HepG2 (cell line): ENCODE results near the gene POLA1. TPM values are rescaled to one million over a fixed set of nuclear protein-coding genes. Genes with fewer than 3 reads are reported as not detected.

Experiments
- ARID2 ChIP-seq: sonication (generic); formaldehyde crosslinking; IDR thresholded peaks from 2 replicates; pipeline ENCODE4 v1.8.1; 2022; ENCODE audit warnings: mild to moderate bottlenecking, missing genetic modification reagents, borderline replicate concordance
- ARNT2 ChIP-seq: sonication (generic); formaldehyde crosslinking; IDR thresholded peaks from 2 replicates; pipeline ENCODE4 v1.8.0; 2022; ENCODE audit warnings: mild to moderate bottlenecking, low read depth, missing genetic modification reagents, moderate library complexity
- ATF4 ChIP-seq, 2 experiments: fragments of 450-650 bp in 1 of 2; sonication (generic) in 1 of 2; formaldehyde crosslinking; IDR thresholded peaks; 2 replicates each; pipeline versions ENCODE4 v1.5.0 to v1.8.0; 2020 to 2022; ENCODE audit warnings: mild to moderate bottlenecking in 1 of 2, missing genetic modification reagents in 1 of 2
- BRF2 ChIP-seq: sonication (generic); formaldehyde crosslinking; IDR thresholded peaks from 2 replicates; pipeline ENCODE4 v1.8.1; 2022; ENCODE audit warnings: mild to moderate bottlenecking, missing genetic modification reagents
- DBP ChIP-seq: sonication (generic); formaldehyde crosslinking; IDR thresholded peaks from 2 replicates; pipeline ENCODE4 v1.4.0; 2020; ENCODE audit warnings: missing genetic modification reagents; ENCODE audit errors: not compliant biosample characterization
- GTF2F1 ChIP-seq: fragments of 150-350 bp; IDR thresholded peaks from 2 replicates; pipeline ENCODE4 v1.6.1; 2014; ENCODE audit warnings: low read length
- IRF2 ChIP-seq: IDR thresholded peaks from 2 replicates; pipeline ENCODE4 v1.6.1; 2018; ENCODE audit warnings: missing genetic modification reagents, missing compliant biosample characterization
- JARID2 ChIP-seq: sonication (generic); formaldehyde crosslinking; IDR thresholded peaks from 2 replicates; pipeline ENCODE4 v1.8.1; 2023; ENCODE audit warnings: missing genetic modification reagents, inconsistent platforms; ENCODE audit not compliant: insufficient replicate concordance
- MAF1 ChIP-seq: sonication (generic); formaldehyde crosslinking; IDR thresholded peaks from 2 replicates; pipeline ENCODE4 v1.5.0; 2020; ENCODE audit warnings: missing genetic modification reagents, borderline replicate concordance
- MAFF ChIP-seq: IDR thresholded peaks from 2 replicates; pipeline ENCODE4 v1.6.1; 2011; ENCODE audit warnings: low read depth, low read length, improper control_type of control experiment
- NFE2 ChIP-seq: sonication (generic); formaldehyde crosslinking; IDR thresholded peaks from 2 replicates; pipeline ENCODE4 v1.4.0; 2020; ENCODE audit warnings: missing genetic modification reagents
- POGZ ChIP-seq: sonication (generic); formaldehyde crosslinking; IDR thresholded peaks from 2 replicates; pipeline ENCODE4 v1.4.0; 2020; ENCODE audit warnings: mild to moderate bottlenecking, missing genetic modification reagents
- POLR2A ChIP-seq, 2 experiments: IDR thresholded peaks; 2 replicates each; pipeline ENCODE4 v1.6.1; 2011; ENCODE audit warnings: low read depth in 2 of 2, low read length in 2 of 2, mild to moderate bottlenecking in 1 of 2, moderate library complexity in 1 of 2; ENCODE audit not compliant: insufficient read depth in 1 of 2
- RFX3 ChIP-seq: IDR thresholded peaks from 2 replicates; pipeline ENCODE4 v1.6.1; 2016; ENCODE audit warnings: missing biosample characterization, missing genetic modification reagents
- RFX5 ChIP-seq: IDR thresholded peaks from 2 replicates; pipeline ENCODE4 v1.6.1; 2011; ENCODE audit warnings: low read depth, low read length, improper control_type of control experiment
- SAP130 ChIP-seq: IDR thresholded peaks from 2 replicates; pipeline ENCODE4 v1.6.1; 2016; ENCODE audit warnings: low read depth
- SP1 ChIP-seq, 2 experiments: fragments of 450-650 bp in 1 of 2; sonication (generic) in 1 of 2; formaldehyde crosslinking in 1 of 2; IDR thresholded peaks; 2 replicates each; pipeline versions ENCODE4 v1.4.0 to v1.6.1; 2016 to 2020; ENCODE audit warnings: missing genetic modification reagents in 1 of 2
- SSRP1 ChIP-seq: IDR thresholded peaks from 2 replicates; pipeline ENCODE4 v1.6.1; 2016; ENCODE audit warnings: control low read depth
- TCF7 ChIP-seq: sonication (generic); IDR thresholded peaks from 2 replicates; pipeline ENCODE4 v1.6.1; 2016; ENCODE audit warnings: antibody characterized with exemption, low read depth
- TEAD3 ChIP-seq: optimal IDR thresholded peaks from 2 replicates; pipeline ENCODE3; 2016; ENCODE audit warnings: borderline replicate concordance
- WIZ ChIP-seq: sonication (generic); formaldehyde crosslinking; IDR thresholded peaks from 2 replicates; pipeline ENCODE4 v1.5.1; 2020; ENCODE audit warnings: mild to moderate bottlenecking, missing genetic modification reagents
- ZBTB38 ChIP-seq: sonication (generic); formaldehyde crosslinking; IDR thresholded peaks from 2 replicates; pipeline ENCODE4 v1.5.1; 2020; ENCODE audit warnings: mild to moderate bottlenecking, missing genetic modification reagents
- ZFY ChIP-seq: sonication (generic); formaldehyde crosslinking; IDR thresholded peaks from 2 replicates; pipeline ENCODE4 v1.4.0; 2020; ENCODE audit warnings: missing genetic modification reagents
- ZNF207 ChIP-seq: fragments of 450-650 bp; IDR thresholded peaks from 2 replicates; pipeline ENCODE4 v1.6.1; 2016; ENCODE audit warnings: antibody characterized with exemption, borderline replicate concordance
- ZNF333 ChIP-seq: sonication (generic); formaldehyde crosslinking; IDR thresholded peaks from 2 replicates; pipeline ENCODE4 v1.4.0; 2020; ENCODE audit warnings: mild to moderate bottlenecking, missing genetic modification reagents, borderline replicate concordance
- ZNF547 ChIP-seq: sonication (generic); formaldehyde crosslinking; IDR thresholded peaks from 2 replicates; pipeline ENCODE4 v1.5.1; 2020; ENCODE audit warnings: mild to moderate bottlenecking, missing genetic modification reagents
- ZNF737 ChIP-seq: sonication (generic); formaldehyde crosslinking; IDR thresholded peaks from 2 replicates; pipeline ENCODE4 v1.5.0; 2020; ENCODE audit warnings: missing genetic modification reagents, mild to moderate bottlenecking, borderline replicate concordance
- ZNF784 ChIP-seq: sonication (generic); formaldehyde crosslinking; IDR thresholded peaks from 2 replicates; pipeline ENCODE4 v1.5.1; 2020; ENCODE audit warnings: missing genetic modification reagents, mild to moderate bottlenecking, borderline replicate concordance
- polyA plus RNA-seq, 8 experiments: library from polyadenylated mRNA; depleted of rRNA in 3 of 8; stranded (reverse) in 7 of 8; unstranded in 1 of 8; fragments of >200 nt; fragmentation: Illumina TruSeq in 4 of 8; extraction: Trizol in 4 of 8; gene quantifications; 2 replicates each; pipeline versions ENCODE4 v1.2.1 to v1.2.3, GENCODE V29; 2011 to 2016; ENCODE audit warnings: low read depth in 4 of 8, missing spikeins in 1 of 8, mixed read lengths in 1 of 8; ENCODE audit not compliant: insufficient read depth in 1 of 8
- total RNA-seq, 5 experiments: library from RNA; depleted of rRNA; stranded (reverse); fragments of >200 nt; fragmentation: Illumina TruSeq; extraction: Trizol; gene quantifications; 2 replicates each; pipeline ENCODE4 v1.2.3, GENCODE V29; 2016; ENCODE audit warnings: low read depth in 1 of 5

The POLA1 gene
- total and polyA plus RNA-seq, 2 of the 13 experiments (the other 11 are each of a cell fraction or from before 2014, with no cell fraction given) = 3.3 to 26.5 TPM

GRCh38 chrX:24672701-24673190 is 21.0 kb upstream of the POLA1 start (continued):
- TF ChIP-seq ARNT2 = no peak
- no peak for TF ChIP-seq ARID2 (CRISPR knock-in tag)
- TF ChIP-seq ZNF784 (CRISPR knock-in tag) = no peak
- no peak for TF ChIP-seq ZNF737 (CRISPR knock-in tag)
- TF ChIP-seq ZBTB38 (CRISPR knock-in tag) = no peak
- peak; percentile 43; the same call in 1 of the 2 replicates for TF ChIP-seq ZFY (CRISPR knock-in tag)
- TF ChIP-seq TCF7 = no peak
- TF ChIP-seq IRF2 (CRISPR knock-in tag) = no peak
- no peak for TF ChIP-seq POGZ (CRISPR knock-in tag)
- peak in 1 of 2 experiments; percentile 55; a peak in 2 of 4 replicates for TF ChIP-seq POLR2A (IDR thresholded peaks at IDR 0.05; ENCODE audit: insufficient read depth in 1 of 2, low read depth in 2 of 2, low read length in 2 of 2)
- no peak for TF ChIP-seq NFE2 (CRISPR knock-in tag)
- no peak for TF ChIP-seq MAF1 (CRISPR knock-in tag)
- TF ChIP-seq ZNF333 (CRISPR knock-in tag) = no peak
- no peak for TF ChIP-seq WIZ
- TF ChIP-seq TEAD3 (CRISPR knock-in tag) = peak; percentile 67
- no peak for TF ChIP-seq BRF2 (CRISPR knock-in tag)
- TF ChIP-seq SP1 (IDR thresholded peaks at IDR 0.05) = no peak
- no peak for TF ChIP-seq SP1 (CRISPR knock-in tag; IDR thresholded peaks at IDR 0.05)
- peak; percentile 37; the same call in 1 of the 2 replicates for TF ChIP-seq MAFF
- TF ChIP-seq RFX3 = no peak
- TF ChIP-seq JARID2 (CRISPR knock-in tag) = no peak
- TF ChIP-seq GTF2F1 = no peak
- TF ChIP-seq RFX5 = no peak; the same call in 1 of the 2 replicates
- no peak for TF ChIP-seq ZNF547 (CRISPR knock-in tag)
- TF ChIP-seq SAP130 = peak; percentile 19; the same call in 1 of the 2 replicates
- no peak for TF ChIP-seq ZNF207
- TF ChIP-seq SSRP1 (CRISPR knock-in tag) = no peak
- no peak for TF ChIP-seq ATF4 (CRISPR knock-in tag; IDR thresholded peaks at IDR 0.05)
- no peak for TF ChIP-seq DBP (CRISPR knock-in tag)
